OCI-M1 (cell line): ENCODE measurements around the gene ARL14.

Experiments
- DNase-seq: peaks from one replicate; lab custom pipeline; 2025; lab: John Stamatoyannopoulos, UW

The ARL14 gene

DNA sequence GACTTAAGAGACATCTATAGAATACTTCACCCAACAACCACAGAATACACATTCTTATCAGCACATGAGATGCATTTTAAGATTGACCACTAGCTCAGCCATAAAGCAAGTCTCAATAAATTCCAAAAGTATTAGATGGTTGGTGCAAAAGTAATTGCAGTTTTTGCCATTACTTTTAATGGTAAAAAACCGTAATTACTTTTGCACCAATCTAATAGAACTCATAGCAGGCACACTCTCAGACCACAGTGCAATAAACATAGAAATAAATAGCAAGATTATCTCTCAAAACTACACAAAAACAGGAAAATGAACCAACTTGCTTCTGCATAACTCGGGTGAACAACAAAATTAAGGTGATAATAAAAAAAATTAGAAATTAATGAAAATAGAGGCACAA lies 45.4 kb downstream of the ARL14 start:
- DNase-seq, result no peak

DNA sequence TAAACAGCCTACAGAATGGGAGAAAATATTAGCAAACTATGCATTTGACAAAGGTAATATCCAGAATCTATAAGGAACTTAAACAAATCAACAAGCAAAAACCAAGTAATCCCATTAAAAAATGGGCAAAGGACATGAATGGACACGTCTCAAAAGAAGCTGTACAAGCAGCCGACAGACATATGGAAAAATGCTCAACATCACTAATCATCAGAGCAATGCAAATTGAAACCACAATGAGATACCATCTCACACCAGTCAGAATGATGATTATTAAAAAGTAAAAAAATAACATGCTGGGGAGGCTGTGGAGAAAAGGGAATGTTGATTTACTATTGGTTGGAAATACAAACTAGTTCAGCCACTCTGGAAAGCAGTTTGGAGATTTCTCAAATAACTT lies 48.4 kb downstream of the ARL14 start:
- DNase-seq, result no peak
